Endothelial cell of umbilical vein (primary cell): ENCODE data around the gene KMT5B.

Source experiments
- EZH2 ChIP-seq: IDR thresholded peaks from 2 replicates; pipeline ENCODE4 v1.6.1; 2012; ENCODE audit warnings: borderline replicate concordance, low read depth, mild to moderate bottlenecking, moderate library complexity, low read length, inconsistent platforms; ENCODE audit not compliant: severe bottlenecking
- FOS ChIP-seq: IDR thresholded peaks from 2 replicates; pipeline ENCODE4 v1.6.1; 2011; ENCODE audit warnings: mild to moderate bottlenecking, low read length, moderate library complexity, borderline replicate concordance; ENCODE audit not compliant: insufficient read depth
- GATA2 ChIP-seq: IDR thresholded peaks from 2 replicates; pipeline ENCODE4 v1.7.0; 2011; ENCODE audit warnings: low read depth, mild to moderate bottlenecking, moderate library complexity, mixed read lengths, low read length; ENCODE audit not compliant: insufficient read length, insufficient read depth
- POLR2A ChIP-seq: IDR thresholded peaks from 2 replicates; pipeline ENCODE4 v1.6.1; 2012; ENCODE audit warnings: low read depth, mild to moderate bottlenecking, control low read depth, low read length
- POLR2AphosphoS5 ChIP-seq: IDR thresholded peaks from 2 replicates; pipeline ENCODE4 v1.6.1; 2012; ENCODE audit warnings: low read depth, mild to moderate bottlenecking, control low read depth, low read length, moderate library complexity; ENCODE audit not compliant: insufficient read depth
- TF ChIP-seq, protein P1 (sequence below), 2 donors: IDR thresholded peaks; 1 replicate in 1 of 2; 2 replicates in 1 of 2; pipeline ENCODE4 v1.5.1; 2011; ENCODE audit warnings: low read length in 2 of 2, mild to moderate bottlenecking in 2 of 2, moderate library complexity in 2 of 2, control low read depth in 1 of 2, inconsistent platforms in 1 of 2, low read depth in 1 of 2; ENCODE audit not compliant: insufficient read depth in 1 of 2; ENCODE audit errors: extremely low read depth in 1 of 2
- TF ChIP-seq, protein P2 (sequence below): IDR thresholded peaks from 2 replicates; pipeline ENCODE4 v1.6.1; 2011; ENCODE audit not compliant: insufficient read depth, insufficient read length

DNA sequence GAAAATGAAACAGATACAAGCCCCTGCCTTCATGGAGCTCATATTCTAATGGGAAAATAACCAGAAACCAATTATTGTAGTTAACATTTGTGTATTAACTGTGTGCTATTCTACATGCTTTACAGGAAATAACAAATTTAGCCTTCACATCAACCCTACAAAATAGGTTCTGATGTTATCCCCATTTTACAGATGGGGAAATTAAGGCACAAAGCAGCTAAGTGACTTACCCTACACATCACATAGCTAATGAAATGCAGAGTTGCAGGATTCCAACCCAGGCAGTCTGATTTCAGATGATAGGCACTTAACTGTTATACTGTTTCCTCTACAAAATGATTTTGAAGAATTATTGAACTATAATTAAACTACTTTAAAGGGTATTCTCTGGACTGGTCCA is 43.7 kb downstream of the KMT5B start:
- TF ChIP-seq, protein P1, sequence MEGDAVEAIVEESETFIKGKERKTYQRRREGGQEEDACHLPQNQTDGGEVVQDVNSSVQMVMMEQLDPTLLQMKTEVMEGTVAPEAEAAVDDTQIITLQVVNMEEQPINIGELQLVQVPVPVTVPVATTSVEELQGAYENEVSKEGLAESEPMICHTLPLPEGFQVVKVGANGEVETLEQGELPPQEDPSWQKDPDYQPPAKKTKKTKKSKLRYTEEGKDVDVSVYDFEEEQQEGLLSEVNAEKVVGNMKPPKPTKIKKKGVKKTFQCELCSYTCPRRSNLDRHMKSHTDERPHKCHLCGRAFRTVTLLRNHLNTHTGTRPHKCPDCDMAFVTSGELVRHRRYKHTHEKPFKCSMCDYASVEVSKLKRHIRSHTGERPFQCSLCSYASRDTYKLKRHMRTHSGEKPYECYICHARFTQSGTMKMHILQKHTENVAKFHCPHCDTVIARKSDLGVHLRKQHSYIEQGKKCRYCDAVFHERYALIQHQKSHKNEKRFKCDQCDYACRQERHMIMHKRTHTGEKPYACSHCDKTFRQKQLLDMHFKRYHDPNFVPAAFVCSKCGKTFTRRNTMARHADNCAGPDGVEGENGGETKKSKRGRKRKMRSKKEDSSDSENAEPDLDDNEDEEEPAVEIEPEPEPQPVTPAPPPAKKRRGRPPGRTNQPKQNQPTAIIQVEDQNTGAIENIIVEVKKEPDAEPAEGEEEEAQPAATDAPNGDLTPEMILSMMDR (IDR thresholded peaks at IDR 0.05; ENCODE audit: extremely low read depth in 1 of 2, insufficient read depth in 1 of 2, low read depth in 1 of 2, low read length in 2 of 2): no peak
- no peak for TF ChIP-seq POLR2A
- TF ChIP-seq GATA2: no peak
- TF ChIP-seq POLR2AphosphoS5: no peak
- TF ChIP-seq, protein P2, sequence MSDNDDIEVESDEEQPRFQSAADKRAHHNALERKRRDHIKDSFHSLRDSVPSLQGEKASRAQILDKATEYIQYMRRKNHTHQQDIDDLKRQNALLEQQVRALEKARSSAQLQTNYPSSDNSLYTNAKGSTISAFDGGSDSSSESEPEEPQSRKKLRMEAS: no peak
- no peak for TF ChIP-seq FOS
- TF ChIP-seq EZH2: no peak
